Fibroblast of the aortic adventitia (primary cell): Measurements from ENCODE around the gene CEP112. TPM values are rescaled to one million over a fixed set of nuclear protein-coding genes. Genes with fewer than 3 reads are reported as not detected.
A peak's percentile ranks its signal among the peaks of the same experiment; 100 is the strongest.

Source experiments
- DNase-seq: peaks from one replicate; pipeline ENCODE4 v3.0.0-alpha.2; 2010; ENCODE audit warnings: low read depth
- H3K4me3 ChIP-seq: 2 replicates; pipeline ENCODE4 v1.5.1; 2011; ENCODE audit warnings: low read depth, mild to moderate bottlenecking, control low read depth, low read length, moderate library complexity
- total RNA-seq: library from RNA; depleted of rRNA; stranded (reverse); fragments of >200 nt; gene quantifications from 2 replicates; pipeline ENCODE4 v1.2.3, GENCODE V29; 2012; ENCODE audit warnings: low replicate concordance
- TF ChIP-seq, protein P1 (sequence below): IDR thresholded peaks from 2 replicates; pipeline ENCODE4 v1.5.1; 2011; ENCODE audit warnings: mild to moderate bottlenecking, low read length, control low read depth, inconsistent platforms; ENCODE audit not compliant: insufficient read depth

Gene CEP112
- total RNA-seq, 1 donor: 7.2 TPM

DNA sequence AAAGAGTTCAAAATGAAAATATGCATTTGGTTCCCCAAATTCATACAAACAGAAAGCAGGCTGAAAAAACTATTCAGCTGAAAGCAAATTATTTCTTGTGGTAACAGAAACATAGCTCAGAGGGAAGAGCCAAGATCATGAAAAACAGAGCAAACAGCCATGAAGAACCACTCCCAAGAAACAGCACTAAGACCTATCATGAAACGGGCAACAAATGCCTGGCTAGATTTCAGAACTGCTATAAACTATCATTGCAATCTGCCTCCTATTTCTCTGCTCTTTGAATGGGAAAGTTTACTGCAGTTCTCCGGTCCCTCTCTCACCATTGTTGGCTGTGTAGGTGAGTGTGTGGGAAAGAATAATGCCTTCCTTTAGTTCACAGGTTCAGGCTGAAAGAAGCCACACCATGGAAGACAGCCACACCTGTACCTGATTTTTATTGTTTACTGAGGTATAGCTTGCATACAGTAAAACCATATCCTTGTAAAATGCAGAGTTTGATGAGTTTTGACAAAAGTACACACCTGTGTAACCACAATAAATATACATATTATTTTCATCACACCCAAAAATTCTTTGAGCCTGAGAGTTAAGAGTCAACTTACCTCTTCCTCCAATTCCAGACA is 48.2 kb downstream of the CEP112 start:
- TF ChIP-seq, protein P1, sequence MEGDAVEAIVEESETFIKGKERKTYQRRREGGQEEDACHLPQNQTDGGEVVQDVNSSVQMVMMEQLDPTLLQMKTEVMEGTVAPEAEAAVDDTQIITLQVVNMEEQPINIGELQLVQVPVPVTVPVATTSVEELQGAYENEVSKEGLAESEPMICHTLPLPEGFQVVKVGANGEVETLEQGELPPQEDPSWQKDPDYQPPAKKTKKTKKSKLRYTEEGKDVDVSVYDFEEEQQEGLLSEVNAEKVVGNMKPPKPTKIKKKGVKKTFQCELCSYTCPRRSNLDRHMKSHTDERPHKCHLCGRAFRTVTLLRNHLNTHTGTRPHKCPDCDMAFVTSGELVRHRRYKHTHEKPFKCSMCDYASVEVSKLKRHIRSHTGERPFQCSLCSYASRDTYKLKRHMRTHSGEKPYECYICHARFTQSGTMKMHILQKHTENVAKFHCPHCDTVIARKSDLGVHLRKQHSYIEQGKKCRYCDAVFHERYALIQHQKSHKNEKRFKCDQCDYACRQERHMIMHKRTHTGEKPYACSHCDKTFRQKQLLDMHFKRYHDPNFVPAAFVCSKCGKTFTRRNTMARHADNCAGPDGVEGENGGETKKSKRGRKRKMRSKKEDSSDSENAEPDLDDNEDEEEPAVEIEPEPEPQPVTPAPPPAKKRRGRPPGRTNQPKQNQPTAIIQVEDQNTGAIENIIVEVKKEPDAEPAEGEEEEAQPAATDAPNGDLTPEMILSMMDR: no peak
- no peak for DNase-seq

DNA sequence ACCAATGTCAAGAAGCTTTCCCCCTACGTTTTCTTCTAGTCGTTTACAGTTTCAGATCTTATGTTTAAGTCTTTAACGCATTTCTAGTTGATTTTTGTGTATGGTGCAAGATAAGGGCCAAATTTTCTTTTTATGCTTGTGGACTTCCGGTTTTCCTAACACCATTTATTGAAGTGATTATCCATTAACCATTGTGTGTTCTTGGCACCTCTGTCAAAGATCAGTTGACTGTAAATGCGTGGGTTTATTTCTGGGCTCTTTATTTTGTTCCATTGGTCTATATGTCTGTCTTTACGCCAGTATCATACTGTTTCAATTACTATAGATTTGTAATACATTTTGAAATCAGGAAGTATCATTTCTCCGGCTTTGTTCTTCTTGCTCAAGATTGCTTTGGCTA is 49.5 kb downstream of the CEP112 start:
- H3K4me3 ChIP-seq: no peak overlapping the region
- TF ChIP-seq, protein P1: no peak
- DNase-seq: no peak

More for the DNA sequence above, 48.2 kb downstream of the CEP112 start:
- no peak overlapping the region for H3K4me3 ChIP-seq

DNA sequence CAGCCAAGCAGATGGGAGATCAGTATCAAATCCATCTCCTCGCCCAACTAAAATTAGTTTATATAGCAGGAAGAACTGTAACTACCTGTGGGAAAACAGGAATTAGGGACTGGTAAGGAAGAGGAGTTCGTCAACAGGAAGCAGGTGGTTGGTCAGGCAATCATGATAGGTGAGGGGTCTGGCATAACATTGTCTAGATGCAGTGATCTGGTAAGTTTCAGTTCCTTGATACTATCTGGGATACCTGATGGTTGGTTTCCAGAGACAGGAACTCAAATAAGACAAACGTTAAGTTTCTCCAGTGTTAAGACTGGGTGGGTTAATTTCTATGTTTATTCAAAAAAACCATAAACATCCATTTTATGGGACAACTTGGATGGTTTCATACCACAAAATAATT is 53.8 kb downstream of the CEP112 start:
- H3K4me3 ChIP-seq: no peak overlapping the region
- TF ChIP-seq, protein P1: no peak
- no peak for DNase-seq

DNA sequence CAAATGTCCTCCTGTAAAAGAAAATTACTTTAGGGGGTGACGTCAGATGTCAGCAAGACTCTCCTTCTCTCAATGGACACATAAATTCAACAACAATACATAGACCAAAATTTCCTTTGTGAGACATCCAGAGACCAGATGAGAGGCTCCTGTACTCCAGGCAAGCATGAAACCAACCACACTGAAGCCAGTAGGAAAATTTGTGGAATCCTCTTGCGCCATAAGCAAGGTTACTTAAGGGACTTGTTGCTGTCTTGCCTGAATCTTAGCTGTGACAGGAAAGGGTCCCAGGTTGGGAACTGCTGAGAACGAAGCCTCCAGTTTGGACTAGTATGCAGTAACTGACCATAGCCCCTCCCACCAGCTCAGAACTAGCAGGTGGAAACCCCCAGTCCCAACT is 56.0 kb downstream of the CEP112 start:
- DNase-seq: no peak
- no peak overlapping the region for H3K4me3 ChIP-seq
- TF ChIP-seq, protein P1: no peak

DNA sequence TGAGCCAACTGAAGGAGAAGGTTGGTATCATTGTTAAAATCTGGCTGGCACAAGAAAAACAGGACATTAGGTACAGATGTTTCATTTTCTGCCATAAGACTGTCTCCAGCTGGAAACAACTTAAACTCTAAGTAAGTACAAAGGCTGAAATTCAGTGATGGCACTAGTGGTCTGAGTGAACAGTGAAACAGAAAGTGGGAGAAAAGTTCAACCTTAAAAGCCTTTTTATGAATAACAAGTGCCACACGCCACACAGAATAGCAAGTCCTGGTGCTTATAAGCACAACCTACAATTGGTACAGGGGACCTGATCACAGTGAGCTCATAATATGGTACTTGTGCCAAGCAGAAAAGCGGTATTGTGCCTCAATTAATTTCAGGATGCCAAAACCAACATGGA is 56.7 kb downstream of the CEP112 start:
- no peak overlapping the region for H3K4me3 ChIP-seq
- no peak for DNase-seq
- TF ChIP-seq, protein P1: no peak

DNA sequence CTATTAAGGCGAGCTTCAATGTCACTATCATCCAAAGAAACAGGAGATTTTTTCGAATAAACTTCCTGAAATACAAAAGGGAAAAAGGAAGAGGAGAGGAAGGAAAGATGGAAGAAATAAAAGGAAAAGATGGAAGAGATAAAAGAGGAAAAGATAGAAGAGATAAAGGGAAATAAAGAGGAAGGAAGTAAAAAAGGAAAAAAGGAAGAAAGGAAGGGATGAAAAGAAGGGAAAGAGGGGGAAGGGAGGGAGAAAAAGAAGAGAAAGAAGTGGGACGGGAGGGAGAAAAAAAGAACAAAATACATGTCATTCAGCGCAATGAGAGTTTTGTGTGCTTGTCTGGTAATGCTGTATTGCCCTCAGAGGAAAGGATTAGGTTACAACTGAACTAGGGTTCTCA is 62.2 kb downstream of the CEP112 start:
- DNase-seq: no peak
- no peak overlapping the region for H3K4me3 ChIP-seq
- TF ChIP-seq, protein P1: no peak

DNA sequence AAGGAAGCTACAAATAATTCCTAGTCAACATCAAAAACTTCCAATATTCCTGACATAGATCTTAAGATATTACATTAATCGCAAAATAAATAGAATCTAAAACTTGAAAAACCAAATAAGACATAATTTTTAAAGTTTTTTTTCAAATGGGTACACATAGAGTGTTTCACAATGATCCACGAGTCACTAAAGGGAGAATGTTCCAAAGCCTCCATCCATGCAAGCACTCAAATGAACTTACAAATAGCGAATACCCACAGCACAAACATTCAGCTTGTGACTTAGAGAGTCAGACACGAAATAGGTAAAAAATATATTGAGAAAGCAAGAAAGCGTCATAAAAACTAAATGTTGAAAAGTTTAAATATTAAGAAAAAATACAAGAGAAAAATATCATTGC is 65.7 kb downstream of the CEP112 start:
- TF ChIP-seq, protein P1: no peak
- DNase-seq: peak; percentile 9
- H3K4me3 ChIP-seq: no peak overlapping the region
